Ascending aorta (tissue), 2 donors: Measurements from ENCODE around the gene ANKZF1. TPM values are rescaled to one million over a fixed set of nuclear protein-coding genes. Genes with fewer than 3 reads are reported as not detected.

Source experiments
- DNase-seq, 2 donors: peaks; one replicate each; pipeline ENCODE4 v3.0.0-alpha.2; 2019; ENCODE audit warnings: low spot score in 2 of 2
- H3K27ac ChIP-seq, 2 donors: fragments of 200-600 bp; sonication (generic); one replicate each; pipeline ENCODE4 v1.5.1; 2016 to 2017; ENCODE audit warnings: mild to moderate bottlenecking in 1 of 2
- H3K27me3 ChIP-seq: fragments of 200-600 bp; sonication (generic); one replicate; pipeline ENCODE4 v1.5.1; 2017
- H3K36me3 ChIP-seq, 2 donors: fragments of 200-600 bp; sonication (generic); one replicate each; pipeline ENCODE4 v1.5.1; 2016
- H3K4me1 ChIP-seq, 2 donors: fragments of 200-600 bp; sonication (generic); one replicate each; pipeline ENCODE4 v1.5.1; 2016 to 2017; ENCODE audit warnings: mild to moderate bottlenecking in 1 of 2
- H3K4me3 ChIP-seq, 2 donors: fragments of 200-600 bp; sonication (generic); one replicate each; pipeline ENCODE4 v1.5.1; 2016 to 2017; ENCODE audit warnings: mild to moderate bottlenecking in 1 of 2
- H3K9me3 ChIP-seq, 2 donors: fragments of 200-600 bp; sonication (generic); one replicate each; pipeline ENCODE4 v1.5.1; 2016
- CTCF ChIP-seq, 3 experiments: fragments of 200-600 bp in 2 of 3; fragments of 450-650 bp in 1 of 3; sonication (generic) in 2 of 3; IDR thresholded peaks; one replicate each; pipeline ENCODE4 v1.5.1; 2016 to 2019; ENCODE audit warnings: antibody characterized with exemption in 3 of 3, mild to moderate bottlenecking in 1 of 3, moderate library complexity in 1 of 3
- intact Hi-C: fragments of 100-400 bp; cut with DNase I; formaldehyde crosslinking; loops from one replicate; pipeline ENCODE4 v1.15.1; 2023
- total RNA-seq: library from RNA; depleted of rRNA; stranded (reverse); fragments of >200 nt; gene quantifications from one replicate; pipeline ENCODE4 v1.1.0, GENCODE V29; 2016

ANKZF1 gene
- total RNA-seq, 1 donor from 2014 or later, result 53.1 TPM

- Histone ChIP-seq H3K4me3 (peak overlapping the region; percentile 66 to 96), H3K4me1 (peaks cover 4 to 23% of the 10 kb centered on the region in 2 donors), H3K27me3 (no peaks in the 10 kb centered on the region), H3K27ac (peak overlapping the region; percentile 93 to 97), H3K36me3 (peaks cover 32 to 44% of the 10 kb centered on the region in 2 donors), H3K9me3 (no peaks in the 10 kb centered on the region)
- intact Hi-C loops, result loop anchor here (1.0 kb wide), 5 partner anchors 10 to 65 kb away; partner anchors contain the start of genes CNPPD1, GLB1L, STK16 and ZFAND2B
- TF ChIP-seq CTCF (IDR thresholded peaks at IDR 0.05), result no peak
- DNase-seq, result no peak
Observed at GRCh38 chr2:219228911-219229304, 698 bp upstream of the ANKZF1 start.

- intact Hi-C loops, result no loop called here
- peaks cover 32 to 44% of the 10 kb centered on the region in 2 donors for H3K36me3 ChIP-seq
- H3K4me3 ChIP-seq, result peak overlapping the region; percentile 66 to 96
- peak overlapping the region; percentile 93 to 97 for H3K27ac ChIP-seq
- H3K27me3 ChIP-seq, result no peaks in the 10 kb centered on the region
- DNase-seq, result no peak
- H3K4me1 ChIP-seq, result peaks cover 4 to 23% of the 10 kb centered on the region in 2 donors
- no peak for TF ChIP-seq CTCF (IDR thresholded peaks at IDR 0.05)
- H3K9me3 ChIP-seq, result no peaks in the 10 kb centered on the region
Observed at GRCh38 chr2:219230059-219230540, 494 bp downstream of the ANKZF1 start.

- Histone ChIP-seq H3K4me3 (no peak overlapping the region), H3K27me3 (no peaks in the 10 kb centered on the region), H3K4me1 (peaks cover 0 to 11% of the 10 kb centered on the region in 2 donors), H3K36me3 (peaks cover 51 to 63% of the 10 kb centered on the region in 2 donors), H3K9me3 (no peaks in the 10 kb centered on the region), H3K27ac (no peak overlapping the region)
- intact Hi-C loops, result no loop called here
- no peak for TF ChIP-seq CTCF (IDR thresholded peaks at IDR 0.05)
- no peak for DNase-seq
Observed at GRCh38 chr2:219234331-219234730, 4.7 kb downstream of the ANKZF1 start.

GRCh38 chr2:219243291-219243761 lies 13.7 kb downstream of the ANKZF1 start:
- Histone ChIP-seq H3K9me3 (no peaks in the 10 kb centered on the region), H3K4me1 (peaks cover 5 to 23% of the 10 kb centered on the region in 2 donors), H3K36me3 (peaks cover 7 to 12% of the 10 kb centered on the region in 2 donors), H3K4me3 (no peak overlapping the region), H3K27ac (no peak overlapping the region), H3K27me3 (no peaks in the 10 kb centered on the region)
- no peak for TF ChIP-seq CTCF (IDR thresholded peaks at IDR 0.05)
- intact Hi-C loops, result no loop called here
- DNase-seq, result no peak

GRCh38 chr2:219244789-219245147 lies 15.2 kb downstream of the ANKZF1 start:
- intact Hi-C loops, result loop anchor here (1.0 kb wide), 3 partner anchors 15 to 51 kb away; partner anchors contain the start of genes ANKZF1, ATG9A and DNAJB2
- Histone ChIP-seq H3K36me3 (peaks cover 8 to 9% of the 10 kb centered on the region in 2 donors), H3K27me3 (no peaks in the 10 kb centered on the region), H3K4me3 (peak overlapping the region; percentile 82 to 96), H3K9me3 (no peaks in the 10 kb centered on the region), H3K27ac (peak overlapping the region; percentile 96 to 99), H3K4me1 (peaks cover 15 to 34% of the 10 kb centered on the region in 2 donors)
- no peak for TF ChIP-seq CTCF (IDR thresholded peaks at IDR 0.05)
- DNase-seq, result no peak
